ENCODE results near the gene SMYD4. TPM values are rescaled to one million over a fixed set of nuclear protein-coding genes. Genes with fewer than 3 reads are reported as not detected.

SMYD4 gene
- polyA plus RNA-seq, 1 donor from 2014 or later, result 6.8 TPM

GRCh38 chr17:1746975-1747543 is 82.6 kb downstream of the SMYD4 start:
- no peak overlapping the region for H3K4me2 ChIP-seq (ENCODE audit: low read length)
- H4K20me1 ChIP-seq (ENCODE audit: insufficient read depth), result no peaks in the 10 kb centered on the region
- no peaks in the 10 kb centered on the region for H3K79me2 ChIP-seq (replicated peaks; ENCODE audit: insufficient read depth, low read length)
- no peaks in the 10 kb centered on the region for H3K27me3 ChIP-seq (ENCODE audit: insufficient read depth, low read depth, low read length)
- TF ChIP-seq TAF1 (IDR thresholded peaks at IDR 0.05; ENCODE audit: low read depth) (no peak), REST (IDR thresholded peaks at IDR 0.05; ENCODE audit: borderline replicate concordance) (no peak), MXI1 (conservative IDR thresholded peaks at IDR 0.05; ENCODE audit: poor library complexity, severe bottlenecking) (no peak)
- no peaks in the 10 kb centered on the region for H3K9me2 ChIP-seq (ENCODE audit: insufficient read depth, low read length)
- H3K36me3 ChIP-seq (ENCODE audit: insufficient read depth, low read length), result no peaks in the 10 kb centered on the region
- no peak overlapping the region for H3K4me3 ChIP-seq (ENCODE audit: low read length)
- H3K9me3 ChIP-seq (ENCODE audit: low read length), result no peaks in the 10 kb centered on the region
- H2AFZ ChIP-seq (ENCODE audit: low read depth, low read length), result no peak overlapping the region
- H3K9ac ChIP-seq (ENCODE audit: low read length), result no peak overlapping the region
- H3F3A ChIP-seq (ENCODE audit: insufficient read depth, low read length, poor library complexity, severe bottlenecking), result no peaks in the 10 kb centered on the region
- no peak overlapping the region for H3K27ac ChIP-seq (ENCODE audit: low read length)

DNA sequence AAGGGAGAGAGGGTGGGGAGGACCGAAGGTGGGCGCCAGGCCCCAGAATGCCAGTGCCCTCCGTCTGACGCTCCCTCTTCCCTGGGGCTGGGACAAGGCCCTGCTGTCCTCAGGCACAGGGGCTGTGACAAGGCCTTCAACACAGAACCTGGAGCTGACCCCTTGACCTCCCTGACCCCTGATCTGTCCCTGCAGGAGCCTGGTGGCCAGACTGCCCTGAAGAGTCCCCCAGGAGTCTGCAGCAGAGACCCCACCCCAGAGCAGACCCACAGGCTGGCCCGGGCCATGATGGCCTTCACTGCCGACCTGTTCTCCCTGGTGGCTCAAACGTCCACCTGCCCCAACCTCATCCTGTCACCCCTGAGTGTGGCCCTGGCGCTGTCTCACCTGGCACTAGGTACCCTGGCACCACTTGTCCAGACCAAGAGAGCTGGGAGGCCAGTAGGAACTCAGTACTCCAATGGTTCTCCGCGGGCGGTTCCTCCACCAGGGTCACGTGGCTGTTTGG is 84.1 kb downstream of the SMYD4 start:
- Histone ChIP-seq H3K27me3 (ENCODE audit: insufficient read depth, low read depth, low read length) (no peaks in the 10 kb centered on the region), H2AFZ (ENCODE audit: low read depth, low read length) (no peak overlapping the region), H3K27ac (ENCODE audit: low read length) (no peak overlapping the region), H4K20me1 (ENCODE audit: insufficient read depth) (no peaks in the 10 kb centered on the region), H3K4me3 (ENCODE audit: low read length) (no peak overlapping the region), H3K9me2 (ENCODE audit: insufficient read depth, low read length) (no peaks in the 10 kb centered on the region), H3K79me2 (replicated peaks; ENCODE audit: insufficient read depth, low read length) (no peaks in the 10 kb centered on the region), H3K36me3 (ENCODE audit: insufficient read depth, low read length) (no peaks in the 10 kb centered on the region), H3K9ac (ENCODE audit: low read length) (no peak overlapping the region), H3K4me2 (ENCODE audit: low read length) (no peak overlapping the region), H3F3A (ENCODE audit: insufficient read depth, low read length, poor library complexity, severe bottlenecking) (no peaks in the 10 kb centered on the region), H3K9me3 (ENCODE audit: low read length) (no peaks in the 10 kb centered on the region)
- TF ChIP-seq RAD21 (conservative IDR thresholded peaks at IDR 0.05) (no peak), POLR2AphosphoS5 (IDR thresholded peaks at IDR 0.05) (no peak), TAF1 (IDR thresholded peaks at IDR 0.05; ENCODE audit: low read depth) (no peak), EP300 (conservative IDR thresholded peaks at IDR 0.05; ENCODE audit: poor library complexity, severe bottlenecking) (no peak), REST (IDR thresholded peaks at IDR 0.05; ENCODE audit: borderline replicate concordance) (no peak), EZH2 (IDR thresholded peaks at IDR 0.05; ENCODE audit: borderline replicate concordance, insufficient read depth, low read length, poor library complexity, severe bottlenecking) (no peak), MXI1 (conservative IDR thresholded peaks at IDR 0.05; ENCODE audit: poor library complexity, severe bottlenecking) (no peak), SMC3 (conservative IDR thresholded peaks at IDR 0.05; ENCODE audit: poor library complexity) (no peak)
- TF ChIP-seq, protein P1, sequence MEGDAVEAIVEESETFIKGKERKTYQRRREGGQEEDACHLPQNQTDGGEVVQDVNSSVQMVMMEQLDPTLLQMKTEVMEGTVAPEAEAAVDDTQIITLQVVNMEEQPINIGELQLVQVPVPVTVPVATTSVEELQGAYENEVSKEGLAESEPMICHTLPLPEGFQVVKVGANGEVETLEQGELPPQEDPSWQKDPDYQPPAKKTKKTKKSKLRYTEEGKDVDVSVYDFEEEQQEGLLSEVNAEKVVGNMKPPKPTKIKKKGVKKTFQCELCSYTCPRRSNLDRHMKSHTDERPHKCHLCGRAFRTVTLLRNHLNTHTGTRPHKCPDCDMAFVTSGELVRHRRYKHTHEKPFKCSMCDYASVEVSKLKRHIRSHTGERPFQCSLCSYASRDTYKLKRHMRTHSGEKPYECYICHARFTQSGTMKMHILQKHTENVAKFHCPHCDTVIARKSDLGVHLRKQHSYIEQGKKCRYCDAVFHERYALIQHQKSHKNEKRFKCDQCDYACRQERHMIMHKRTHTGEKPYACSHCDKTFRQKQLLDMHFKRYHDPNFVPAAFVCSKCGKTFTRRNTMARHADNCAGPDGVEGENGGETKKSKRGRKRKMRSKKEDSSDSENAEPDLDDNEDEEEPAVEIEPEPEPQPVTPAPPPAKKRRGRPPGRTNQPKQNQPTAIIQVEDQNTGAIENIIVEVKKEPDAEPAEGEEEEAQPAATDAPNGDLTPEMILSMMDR (IDR thresholded peaks at IDR 0.05; ENCODE audit: poor library complexity, severe bottlenecking), result no peak

Measured in neural cell (in vitro differentiated cells).